GM10248 (cell line): Measurements from ENCODE around the gene PECR.

Source experiments
- CTCF ChIA-PET: fragments of 300-600 bp; sonication (Branson Sonifier 250); formaldehyde crosslinking; extraction: SDS; loops from one replicate; lab custom pipeline; 2021; ENCODE audit warnings: antibody characterized with exemption; lab: Yijun Ruan, JAX
- POLR2A ChIA-PET: fragments of 350-650 bp; sonication (Branson Sonifier 250); formaldehyde crosslinking; extraction: SDS; loops from one replicate; lab custom pipeline; 2020; ENCODE audit warnings: antibody characterized with exemption; lab: Yijun Ruan, JAX
- DNase-seq: peaks from one replicate; pipeline ENCODE4 v3.0.0; 2012; ENCODE audit errors: extremely low spot score
- TF ChIP-seq, protein P1 (sequence below): IDR thresholded peaks from 2 replicates; pipeline ENCODE4 v1.5.1; 2012; ENCODE audit warnings: mild to moderate bottlenecking, low read depth; ENCODE audit errors: extremely low read depth, missing control alignments, control extremely low read depth

Gene PECR

DNA sequence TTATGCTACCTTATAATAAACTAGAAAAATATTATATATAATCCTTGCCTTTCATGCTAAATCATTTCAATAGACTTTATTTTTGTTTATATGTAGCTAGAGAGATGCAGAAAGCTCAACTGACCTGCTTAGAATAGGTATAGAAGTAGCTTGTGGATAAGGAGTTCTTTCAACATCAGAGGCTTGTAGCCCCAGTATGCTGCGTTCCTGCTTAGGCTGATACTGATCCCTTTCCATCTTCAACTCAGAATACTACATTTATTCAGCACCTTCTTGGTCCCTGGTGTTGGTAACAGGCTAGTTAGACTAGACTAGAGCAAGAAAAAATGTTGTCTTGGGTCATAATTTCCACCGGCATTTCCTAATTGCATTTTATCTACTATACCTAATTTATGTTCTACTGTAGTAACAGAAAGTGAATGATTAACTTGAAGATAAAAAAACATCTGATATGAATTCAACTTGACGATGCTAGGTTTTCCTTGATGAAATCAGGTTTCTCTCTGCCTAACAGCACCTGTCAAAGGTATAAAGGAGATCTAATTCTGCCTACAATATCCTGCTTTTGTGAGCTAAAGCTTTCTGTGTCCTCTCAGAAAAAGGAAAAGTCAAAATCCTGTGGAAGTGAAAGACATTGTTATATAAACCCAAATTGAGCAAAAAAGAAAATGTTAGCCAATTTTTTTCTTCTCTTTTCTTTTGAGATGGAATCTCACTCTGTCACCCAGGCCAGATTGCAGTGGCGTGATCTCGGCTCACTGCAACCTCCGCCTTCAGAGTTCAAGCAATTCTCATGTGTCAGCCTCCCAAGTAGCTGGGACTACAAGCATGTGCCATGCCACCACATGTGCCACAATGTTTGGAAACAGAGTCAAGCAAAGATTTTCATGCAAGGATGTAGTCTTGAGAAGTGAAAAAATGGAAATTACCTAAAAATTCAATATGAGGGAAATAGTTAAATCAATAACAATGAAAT is 5.8 kb downstream of the PECR start:
- no peak for DNase-seq
- ChIA-PET CTCF (interaction anchor here (1.0 to 1.3 kb wide), 3 partner anchors 10 to 18 kb away, joined by 3 to 5 read pairs (median 4); no protein-coding TSS in a partner anchor), POLR2A (no interaction called here)
- TF ChIP-seq, protein P1, sequence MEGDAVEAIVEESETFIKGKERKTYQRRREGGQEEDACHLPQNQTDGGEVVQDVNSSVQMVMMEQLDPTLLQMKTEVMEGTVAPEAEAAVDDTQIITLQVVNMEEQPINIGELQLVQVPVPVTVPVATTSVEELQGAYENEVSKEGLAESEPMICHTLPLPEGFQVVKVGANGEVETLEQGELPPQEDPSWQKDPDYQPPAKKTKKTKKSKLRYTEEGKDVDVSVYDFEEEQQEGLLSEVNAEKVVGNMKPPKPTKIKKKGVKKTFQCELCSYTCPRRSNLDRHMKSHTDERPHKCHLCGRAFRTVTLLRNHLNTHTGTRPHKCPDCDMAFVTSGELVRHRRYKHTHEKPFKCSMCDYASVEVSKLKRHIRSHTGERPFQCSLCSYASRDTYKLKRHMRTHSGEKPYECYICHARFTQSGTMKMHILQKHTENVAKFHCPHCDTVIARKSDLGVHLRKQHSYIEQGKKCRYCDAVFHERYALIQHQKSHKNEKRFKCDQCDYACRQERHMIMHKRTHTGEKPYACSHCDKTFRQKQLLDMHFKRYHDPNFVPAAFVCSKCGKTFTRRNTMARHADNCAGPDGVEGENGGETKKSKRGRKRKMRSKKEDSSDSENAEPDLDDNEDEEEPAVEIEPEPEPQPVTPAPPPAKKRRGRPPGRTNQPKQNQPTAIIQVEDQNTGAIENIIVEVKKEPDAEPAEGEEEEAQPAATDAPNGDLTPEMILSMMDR = no peak

DNA sequence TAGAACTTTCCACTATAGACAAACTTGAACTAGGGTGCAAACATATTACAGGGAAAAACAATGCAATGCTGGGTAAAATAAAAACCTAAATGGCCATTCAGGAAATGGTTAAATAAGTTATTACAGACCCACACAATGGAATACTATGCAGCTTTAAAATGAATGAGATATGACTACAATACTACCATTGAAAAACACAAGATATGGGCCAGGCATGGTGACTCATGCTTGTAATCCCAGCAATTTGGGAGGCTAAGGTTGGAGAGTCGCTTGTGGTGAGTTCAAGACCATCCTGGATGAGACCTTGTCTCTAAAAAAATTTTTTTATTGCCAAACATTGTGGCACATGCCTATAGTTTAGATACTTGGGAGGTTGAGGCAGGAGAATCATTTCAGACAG is 6.8 kb downstream of the PECR start:
- POLR2A ChIA-PET = no interaction called here
- no peak for DNase-seq
- CTCF ChIA-PET = interaction anchor here (1.0 to 1.7 kb wide), 2 partner anchors 17 to 19 kb away, joined by 4 to 5 read pairs; no protein-coding TSS in a partner anchor
- TF ChIP-seq, protein P1 = no peak

DNA sequence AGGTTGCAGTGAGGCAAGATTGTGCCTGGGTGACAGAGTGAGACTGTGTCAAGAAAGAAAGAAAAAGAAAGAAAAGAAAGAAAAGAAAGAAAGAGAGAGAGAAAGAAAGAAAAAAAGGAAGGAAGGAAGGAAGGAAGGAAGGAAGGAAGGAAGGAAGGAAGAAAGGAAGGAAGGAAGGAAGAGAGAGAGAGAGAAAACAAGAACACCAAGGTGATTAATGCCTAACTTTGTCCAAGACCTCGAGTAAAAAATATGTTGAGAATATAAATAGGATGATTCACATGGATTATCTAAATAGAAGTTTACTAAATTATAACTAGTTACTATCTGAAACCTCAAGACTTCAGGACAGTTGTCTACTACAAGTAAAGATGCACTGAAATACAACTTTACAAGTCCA is 7.2 kb downstream of the PECR start:
- POLR2A ChIA-PET = no interaction called here
- TF ChIP-seq, protein P1 = no peak
- no peak for DNase-seq
- CTCF ChIA-PET = interaction anchor here (1.6 to 1.7 kb wide), 2 partner anchors 17 to 41 kb away, joined by 4 read pairs; no protein-coding TSS in a partner anchor

DNA sequence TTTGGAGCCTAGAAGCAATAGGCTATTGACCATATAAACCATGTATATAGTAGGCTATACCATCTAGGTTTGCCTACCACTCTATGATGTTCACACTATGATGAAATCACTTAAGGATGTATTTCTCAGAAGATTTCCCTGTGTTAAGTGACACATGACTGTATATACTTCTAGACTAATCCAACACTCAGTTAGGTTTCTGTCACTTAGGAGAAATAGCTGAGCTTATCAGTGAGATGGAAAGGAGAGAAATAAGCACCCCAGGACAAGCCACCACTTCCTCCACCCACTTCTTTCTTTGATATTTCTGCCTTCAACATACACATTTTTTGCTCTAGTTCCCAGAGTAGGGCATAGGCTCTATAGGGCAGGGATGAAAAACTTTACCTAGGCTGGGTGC is 7.8 kb downstream of the PECR start:
- TF ChIP-seq, protein P1 = no peak
- DNase-seq = no peak
- ChIA-PET POLR2A (no interaction called here), CTCF (interaction anchor here (0.9 to 1.7 kb wide), 3 partner anchors 16 to 41 kb away, joined by 3 to 4 read pairs (median 4); no protein-coding TSS in a partner anchor)

DNA sequence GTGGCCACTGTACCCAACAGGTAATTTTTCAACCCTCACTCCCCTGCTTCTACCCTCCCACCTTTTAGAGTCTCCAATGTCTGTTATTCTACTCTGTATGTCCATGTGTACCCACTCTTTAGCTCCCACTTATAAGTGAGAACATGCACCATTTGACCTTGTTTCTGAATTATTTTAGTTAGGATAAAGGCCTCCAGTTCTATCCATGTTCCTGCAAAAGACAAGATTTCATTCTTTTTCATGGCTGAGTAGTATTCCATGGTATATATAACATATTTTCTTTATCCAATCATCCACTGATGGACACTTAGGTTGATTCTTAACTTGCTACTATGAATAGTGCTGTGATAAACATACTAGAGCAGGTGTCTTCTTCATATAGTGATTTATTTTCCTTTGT is 9.1 kb downstream of the PECR start:
- ChIA-PET CTCF (interaction anchor here (1.0 kb wide), 1 partner anchor 14 kb away, joined by 3 read pairs; no protein-coding TSS in a partner anchor), POLR2A (no interaction called here)
- DNase-seq = no peak
- TF ChIP-seq, protein P1 = no peak

DNA sequence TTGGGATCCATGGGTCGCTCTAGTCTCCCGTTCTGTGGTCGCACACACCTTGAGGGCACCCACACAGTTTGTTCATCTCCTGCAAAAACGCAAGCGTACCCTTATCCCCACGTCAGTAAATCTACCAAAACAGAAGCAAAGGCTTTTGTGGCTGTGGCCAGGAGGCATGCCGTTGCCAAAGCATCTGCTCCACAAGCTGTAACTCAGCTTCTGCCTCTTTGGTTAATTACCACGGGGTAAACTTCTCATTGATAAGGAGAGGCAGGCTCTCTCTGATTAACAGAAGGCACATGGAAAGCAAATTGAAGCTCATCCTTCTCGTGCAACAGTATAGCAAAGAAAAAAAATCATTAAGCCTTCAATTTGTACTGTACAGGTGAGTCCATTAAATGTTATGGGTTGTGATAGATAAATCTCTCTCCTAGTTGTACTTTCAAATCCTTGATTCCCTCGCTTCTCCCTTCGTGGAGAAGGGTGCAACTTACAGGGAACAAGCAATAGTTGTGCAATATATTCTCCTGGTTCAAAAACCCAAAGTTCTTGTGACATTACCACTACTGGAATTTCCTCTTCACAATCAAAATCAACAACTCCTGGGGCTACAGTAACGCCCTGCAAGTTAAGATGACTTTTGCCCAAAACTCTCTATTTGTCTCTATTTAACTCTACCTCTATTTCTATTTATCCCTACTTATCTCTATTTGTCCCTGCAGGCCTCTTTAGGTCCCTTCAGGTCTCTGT is 10.3 kb downstream of the PECR start:
- TF ChIP-seq, protein P1 = no peak
- ChIA-PET POLR2A (no interaction called here), CTCF (interaction anchor here (0.9 to 1.6 kb wide), 5 partner anchors 12 to 43 kb away, joined by 3 to 7 read pairs (median 4); no protein-coding TSS in a partner anchor)
- no peak for DNase-seq
